TTC549 (cell line): ENCODE measurements around the gene EMCN.
"Not testable (repeated sequence)": the region's sequence is repeated elsewhere in the genome, so short reads cannot be mapped to it uniquely, and the experiment has no call there.

Source experiments
- FAIRE-seq: peaks from 2 replicates; lab custom pipeline; 2012; peaks lifted over from hg19 to GRCh38; lab: Jason Lieb, UNC

The EMCN gene

DNA sequence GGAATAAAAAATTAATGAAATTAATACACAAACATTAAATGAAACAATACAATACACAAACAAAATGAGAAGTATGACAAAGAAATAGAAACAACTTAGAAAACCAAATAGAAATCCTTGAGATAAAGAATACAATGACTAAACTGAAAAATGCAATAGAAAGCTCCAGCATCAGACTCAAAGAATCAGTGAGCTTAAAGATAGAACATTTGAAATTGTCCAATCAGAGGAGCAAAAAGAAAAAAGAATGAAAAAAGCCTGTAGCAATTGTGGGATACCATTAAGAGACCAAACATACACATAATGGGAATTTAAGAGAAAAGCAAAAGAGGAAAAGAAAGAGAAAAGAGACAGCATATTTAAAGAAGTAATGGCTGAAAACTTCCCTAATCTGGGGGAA lies 25.7 kb downstream of the EMCN start:
- FAIRE-seq: no peak

DNA sequence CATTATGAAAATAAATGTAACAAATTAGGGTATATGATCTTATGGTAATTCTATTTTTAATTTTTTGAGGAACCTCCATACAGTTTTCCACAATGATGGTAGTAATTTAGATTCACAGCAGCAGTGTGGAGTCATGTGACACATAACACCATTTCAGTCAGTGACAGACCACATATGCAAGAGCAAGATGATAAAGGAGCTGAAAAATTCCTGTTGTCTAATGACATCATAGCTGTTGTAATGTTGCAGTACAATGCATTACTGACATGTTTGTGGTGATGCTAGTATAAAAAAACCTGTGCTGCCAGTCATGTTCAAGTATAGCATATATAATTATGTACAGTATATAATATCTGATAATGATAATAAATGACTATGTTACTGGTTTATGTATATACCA lies 28.5 kb downstream of the EMCN start:
- FAIRE-seq: no peak

DNA sequence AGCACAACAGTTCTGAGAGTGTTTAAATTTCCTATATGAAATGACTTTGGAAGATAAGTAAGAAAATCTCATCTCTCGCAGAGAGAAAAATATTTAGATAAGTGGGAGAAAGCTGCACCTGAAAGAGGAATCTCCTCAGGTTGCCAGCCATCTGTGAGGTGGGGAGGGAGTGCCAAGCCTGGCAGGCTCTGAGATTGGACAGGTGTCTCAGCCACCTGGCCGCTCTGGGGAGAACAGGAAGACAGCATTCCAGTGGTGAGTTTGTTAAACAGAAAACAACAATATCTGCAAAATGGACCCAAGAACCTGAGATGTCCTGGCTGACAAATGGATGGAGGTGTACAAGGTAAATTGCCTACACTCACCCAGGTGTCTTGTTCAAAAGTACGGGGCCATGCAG lies 31.3 kb downstream of the EMCN start:
- FAIRE-seq: no peak

DNA sequence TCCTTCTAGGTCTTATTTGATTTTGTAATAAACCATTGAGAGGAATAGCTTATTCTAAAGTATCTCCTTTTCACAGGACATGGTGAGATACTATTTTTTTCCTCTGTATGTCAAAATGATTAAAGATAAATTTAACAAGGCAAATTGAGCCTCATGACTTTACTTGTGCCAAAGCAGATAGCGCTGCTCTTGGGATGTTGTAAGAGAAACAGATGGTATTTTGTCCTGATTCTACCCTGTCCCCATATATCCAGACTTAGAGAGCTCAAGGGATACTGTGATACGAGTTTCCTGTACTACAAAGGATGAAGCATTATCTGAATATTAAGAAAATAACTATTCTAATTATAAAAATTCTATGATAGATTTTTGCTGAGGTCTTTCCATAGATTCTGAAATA lies 34.0 kb downstream of the EMCN start:
- no peak for FAIRE-seq

DNA sequence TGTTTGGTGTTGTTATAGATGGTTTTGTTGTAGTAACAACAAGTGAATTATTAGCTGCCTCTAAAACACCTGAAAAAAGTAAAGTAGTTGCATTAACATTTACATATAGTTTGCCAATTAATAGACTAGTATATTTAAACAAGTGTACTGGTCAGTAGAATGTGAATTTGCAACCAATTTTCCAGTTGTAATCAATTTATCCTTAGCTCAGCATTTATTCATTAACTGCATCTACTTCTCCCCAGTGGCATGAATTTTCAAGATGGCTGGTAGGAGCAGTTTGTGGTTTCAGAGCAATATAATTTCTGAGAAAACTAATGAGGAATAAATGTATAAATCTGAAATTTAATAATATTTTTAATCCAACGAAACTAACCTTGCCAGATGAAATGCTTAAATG lies 37.9 kb downstream of the EMCN start:
- FAIRE-seq: no peak

DNA sequence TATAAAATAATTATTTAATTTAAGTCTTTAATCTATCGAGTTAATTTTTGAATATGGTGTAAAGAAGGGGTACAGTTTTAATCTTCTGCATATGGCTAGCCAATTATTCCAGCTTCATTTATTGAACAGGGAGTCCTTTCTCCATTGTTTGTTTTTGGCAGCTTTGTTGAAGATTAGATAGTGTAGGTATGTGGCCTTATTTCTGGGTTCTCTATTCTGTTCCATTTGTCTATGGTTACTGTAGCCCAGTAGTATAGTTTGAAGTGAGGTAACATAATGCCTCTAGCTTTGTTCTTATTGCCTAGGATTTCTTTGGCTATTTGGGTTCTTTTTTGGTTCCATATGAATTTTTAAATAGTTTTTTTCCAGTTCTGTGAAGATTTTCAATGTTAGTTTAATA lies 48.3 kb downstream of the EMCN start:
- FAIRE-seq: no peak

DNA sequence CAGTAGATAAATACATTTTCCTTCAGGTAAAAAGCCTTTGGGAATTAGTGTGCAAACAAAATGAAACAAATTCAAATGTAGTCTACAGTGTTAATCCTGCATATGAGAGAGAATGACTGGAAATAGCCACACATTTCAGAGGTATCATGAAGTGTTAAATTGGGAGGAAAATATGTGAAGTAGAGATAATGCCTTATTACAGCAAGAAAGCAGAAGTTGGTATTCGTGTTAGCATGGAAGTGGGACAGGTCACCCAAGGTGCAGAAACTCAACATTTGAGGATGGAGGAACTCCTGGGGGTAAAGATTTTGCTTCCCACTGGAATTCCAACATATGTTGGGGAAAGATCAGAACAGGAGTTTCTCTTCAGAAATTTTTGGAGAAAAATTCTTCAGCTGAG lies 51.3 kb downstream of the EMCN start:
- FAIRE-seq: no peak

DNA sequence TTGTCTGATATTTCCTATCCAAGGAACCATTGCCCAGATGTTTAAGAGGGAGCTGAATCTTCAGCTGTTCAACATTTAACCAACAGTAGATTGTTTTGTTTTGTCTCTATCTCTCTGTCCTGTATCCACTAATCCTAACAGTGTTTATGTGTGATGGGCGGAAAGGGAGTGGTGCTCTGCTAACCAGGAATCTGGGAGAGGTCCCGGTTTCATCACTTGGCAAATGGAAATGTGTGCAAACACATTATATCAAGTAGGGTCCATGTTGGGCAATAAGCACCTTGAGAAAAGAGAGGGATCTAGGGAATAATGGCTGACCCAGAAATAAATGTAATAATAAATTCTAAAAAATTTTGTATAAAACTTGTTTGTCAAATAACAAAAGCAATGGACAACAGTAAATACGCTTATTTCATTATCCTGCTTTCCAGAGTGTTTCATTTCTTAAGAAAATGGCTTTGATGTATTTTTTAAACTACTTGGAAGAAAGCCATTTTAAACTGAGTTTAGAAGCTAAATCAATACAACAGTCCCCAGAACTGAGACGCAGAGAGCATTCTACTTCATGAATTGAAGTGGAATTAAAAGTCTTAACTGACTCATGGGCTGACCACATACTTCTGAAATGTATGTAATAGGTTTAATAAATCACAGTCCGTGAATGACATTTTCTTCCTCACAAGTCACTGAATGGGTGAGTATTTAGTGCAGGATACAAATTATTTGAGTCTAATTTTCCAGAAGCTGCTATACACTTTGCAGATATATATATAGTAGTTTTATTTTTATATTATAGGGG lies 55.8 kb downstream of the EMCN start:
- FAIRE-seq: no peak

DNA sequence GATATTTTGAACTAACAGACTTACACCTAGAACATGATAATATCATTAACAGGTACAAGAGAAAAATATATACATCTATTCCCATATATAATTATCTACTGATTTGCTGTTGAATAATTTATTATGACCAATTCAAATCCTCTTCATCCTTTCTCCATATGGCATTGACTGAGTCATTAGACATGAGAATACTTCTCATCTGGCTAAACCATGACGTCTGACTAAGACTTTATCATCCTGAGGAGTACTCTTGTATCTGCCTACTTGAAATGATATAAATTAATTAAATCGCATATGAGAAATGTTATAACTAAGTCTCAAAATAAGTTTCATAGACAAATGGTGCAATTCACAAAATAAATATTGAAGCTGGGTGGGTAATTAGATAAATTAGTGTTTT lies 67.4 kb downstream of the EMCN start:
- no peak for FAIRE-seq

DNA sequence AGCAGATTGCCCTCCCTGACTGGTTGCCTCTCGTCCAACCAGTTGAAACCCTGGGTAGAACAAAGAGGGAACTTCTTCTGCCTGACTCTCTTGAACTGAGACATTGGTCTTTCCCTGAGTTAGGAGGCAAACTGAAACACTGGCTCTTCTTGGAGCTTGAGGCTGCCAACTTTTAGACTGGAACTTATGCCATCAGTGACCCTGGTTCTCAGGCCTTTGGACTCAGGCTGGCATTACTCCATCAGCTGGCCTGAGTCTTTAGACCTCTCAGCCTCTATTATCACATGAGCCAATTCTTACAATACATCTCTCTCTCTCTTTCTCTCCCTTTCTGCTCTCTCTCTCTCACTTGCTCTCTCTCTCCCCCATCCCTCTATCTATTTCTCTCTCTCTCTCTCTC lies 86.4 kb downstream of the EMCN start:
- FAIRE-seq: no peak

DNA sequence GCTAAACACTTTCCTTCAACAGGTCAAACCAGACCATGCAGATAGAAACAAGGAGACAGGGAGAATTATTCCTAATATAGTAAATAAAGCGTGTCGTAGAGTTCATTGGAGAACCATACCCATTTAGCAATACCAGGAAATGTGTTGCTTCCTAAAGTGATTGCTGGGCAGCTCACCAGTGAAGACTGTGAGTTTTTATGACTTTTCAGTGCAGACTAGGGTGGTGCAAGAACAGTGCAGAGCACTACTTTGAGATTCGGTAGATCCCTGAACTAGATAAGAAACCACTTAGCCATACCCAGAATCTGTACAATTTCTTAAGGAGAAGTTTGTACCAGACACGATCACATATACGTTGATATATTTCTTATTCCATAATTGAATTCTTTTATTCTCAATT lies 87.4 kb downstream of the EMCN start:
- FAIRE-seq: no peak

DNA sequence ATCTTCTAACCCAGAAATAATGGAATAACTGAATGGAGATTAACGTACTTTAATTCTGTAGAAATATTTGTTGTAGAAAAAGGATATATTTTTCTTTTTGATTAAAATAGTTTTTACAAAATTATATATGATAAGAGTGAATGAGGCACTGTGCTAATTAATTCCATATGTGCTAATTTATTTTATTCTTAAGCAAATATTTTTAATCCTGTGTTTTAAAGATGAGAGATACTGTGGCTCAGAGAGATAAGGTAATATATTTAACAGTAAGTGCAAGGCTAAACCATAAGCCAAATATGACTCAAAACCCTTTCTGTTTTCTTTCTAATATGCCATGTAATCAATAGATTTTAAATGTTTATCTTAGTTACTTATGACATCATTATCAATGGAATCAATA lies 88.2 kb downstream of the EMCN start:
- no peak for FAIRE-seq

DNA sequence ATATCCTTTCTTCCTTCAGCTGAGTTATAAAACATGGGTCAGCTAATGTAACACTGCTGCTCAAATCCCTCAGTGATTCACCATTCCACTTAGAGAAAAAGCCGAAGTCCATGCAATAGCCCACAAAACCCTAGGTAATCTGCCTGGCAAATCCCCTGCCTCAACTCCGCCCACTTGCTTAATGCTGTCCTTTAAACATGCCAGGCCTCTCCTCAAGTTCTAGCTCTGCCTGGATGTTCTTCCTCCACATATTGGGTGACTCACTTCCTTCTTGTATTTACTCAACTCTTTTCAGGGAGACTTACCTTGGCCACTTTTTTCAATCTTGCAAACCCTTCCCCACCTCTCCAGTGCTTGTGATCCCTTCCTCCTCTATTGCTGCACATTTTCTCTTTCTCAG lies 89.8 kb downstream of the EMCN start:
- FAIRE-seq: no peak

DNA sequence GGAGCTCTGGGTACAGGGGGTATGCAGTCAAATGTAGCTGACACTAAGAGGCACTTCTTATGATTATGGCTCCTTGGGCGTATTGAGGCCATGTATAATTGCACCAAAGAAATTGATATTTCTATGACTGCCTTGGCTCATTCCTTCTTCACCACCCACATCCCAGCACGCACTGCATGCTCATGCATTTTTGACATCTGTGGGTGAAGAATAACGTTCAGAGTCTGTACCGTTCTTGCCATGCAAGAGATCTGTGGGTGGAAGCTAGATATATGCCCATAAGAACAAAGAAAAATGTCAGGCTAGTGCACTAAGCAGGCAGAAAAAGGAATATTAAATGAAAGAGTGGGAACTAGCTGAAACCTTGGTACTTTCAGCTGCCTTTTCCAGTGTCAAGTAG lies 93.4 kb downstream of the EMCN start:
- FAIRE-seq: no peak

DNA sequence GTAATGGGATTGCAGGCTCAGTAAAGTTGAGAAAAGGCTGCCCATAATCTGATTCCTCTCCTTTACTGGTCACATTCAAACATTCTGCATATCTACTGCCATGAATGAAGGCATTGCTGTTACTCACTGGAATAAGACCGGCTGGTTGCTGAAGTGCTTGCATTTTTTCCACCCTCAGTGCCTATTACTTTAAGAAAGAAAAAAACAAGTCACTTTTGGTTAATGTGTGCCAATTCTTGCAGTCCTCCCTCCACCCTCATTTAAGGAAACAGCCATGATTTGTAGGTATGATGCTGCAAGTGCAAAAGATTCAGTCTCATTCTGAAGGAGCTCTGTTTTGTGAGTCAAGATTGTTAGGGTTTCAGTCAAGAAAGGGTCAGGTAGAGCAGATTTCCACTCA lies 94.9 kb downstream of the EMCN start:
- FAIRE-seq: no peak

DNA sequence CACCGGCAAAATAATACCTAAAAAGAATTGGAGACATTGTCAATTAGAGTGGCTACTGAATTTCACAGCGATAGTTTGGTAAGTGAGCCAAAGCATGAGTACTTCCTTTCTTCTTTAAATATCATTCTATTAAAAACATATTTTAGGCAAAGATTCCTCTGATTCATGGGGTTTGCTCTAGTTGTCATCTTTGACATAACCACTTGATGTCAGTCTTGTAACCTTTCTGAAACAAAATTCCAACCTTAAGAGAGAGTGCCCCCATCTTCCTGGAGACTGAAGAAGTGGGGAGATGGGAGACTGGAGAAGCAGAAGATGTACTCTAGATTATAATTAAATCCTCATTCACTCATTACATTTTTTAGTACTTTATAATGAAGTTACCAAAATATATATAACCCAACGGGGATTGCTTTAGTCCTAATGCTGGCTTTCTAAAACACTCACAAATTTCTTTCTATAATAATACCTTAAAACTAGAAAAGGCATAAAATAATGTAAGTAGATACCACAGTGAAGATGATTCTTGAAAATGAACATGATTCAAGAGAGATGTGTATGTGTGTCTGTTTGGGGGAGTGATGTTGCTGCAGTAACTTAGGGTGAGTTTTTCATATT lies 96.4 kb downstream of the EMCN start:
- FAIRE-seq: no peak

DNA sequence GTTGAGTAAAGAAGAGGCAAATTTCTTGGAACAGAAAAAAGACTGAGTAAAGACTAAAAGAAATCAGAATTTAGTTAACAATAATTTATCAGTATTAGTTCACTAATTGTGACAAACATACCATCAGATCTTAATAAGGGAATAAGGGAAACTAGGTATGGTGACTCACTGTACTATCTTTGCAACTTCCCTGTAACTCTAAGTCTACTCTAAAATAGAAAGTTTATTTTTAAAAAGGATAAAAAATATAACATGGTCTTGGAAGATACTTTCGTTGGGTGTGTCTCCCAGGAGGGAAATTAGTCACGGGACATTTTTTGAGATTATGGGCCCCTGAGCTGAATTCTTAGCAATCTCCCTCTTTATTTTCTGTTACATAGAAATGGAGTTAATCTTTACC lies 97.3 kb downstream of the EMCN start:
- FAIRE-seq: no peak

DNA sequence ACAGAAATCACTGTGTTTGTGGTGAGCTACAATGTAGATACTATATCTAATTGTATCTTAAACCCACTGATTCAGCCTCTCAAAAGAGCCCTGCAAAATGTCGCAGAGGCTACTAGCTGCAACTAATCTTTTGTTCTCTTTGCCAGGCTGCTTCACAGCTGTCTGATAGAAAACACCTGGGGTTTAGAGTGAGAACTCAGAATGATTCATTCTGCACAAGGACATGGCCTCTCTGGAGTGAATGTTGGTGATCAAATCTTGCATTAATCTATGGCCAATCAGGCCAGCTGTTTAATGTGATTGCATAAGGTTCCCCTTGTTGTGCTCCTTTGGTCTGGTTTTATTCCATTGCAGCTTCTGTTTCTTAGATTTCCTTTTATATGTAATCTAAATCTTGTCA lies 100.3 kb downstream of the EMCN start:
- FAIRE-seq: no peak

DNA sequence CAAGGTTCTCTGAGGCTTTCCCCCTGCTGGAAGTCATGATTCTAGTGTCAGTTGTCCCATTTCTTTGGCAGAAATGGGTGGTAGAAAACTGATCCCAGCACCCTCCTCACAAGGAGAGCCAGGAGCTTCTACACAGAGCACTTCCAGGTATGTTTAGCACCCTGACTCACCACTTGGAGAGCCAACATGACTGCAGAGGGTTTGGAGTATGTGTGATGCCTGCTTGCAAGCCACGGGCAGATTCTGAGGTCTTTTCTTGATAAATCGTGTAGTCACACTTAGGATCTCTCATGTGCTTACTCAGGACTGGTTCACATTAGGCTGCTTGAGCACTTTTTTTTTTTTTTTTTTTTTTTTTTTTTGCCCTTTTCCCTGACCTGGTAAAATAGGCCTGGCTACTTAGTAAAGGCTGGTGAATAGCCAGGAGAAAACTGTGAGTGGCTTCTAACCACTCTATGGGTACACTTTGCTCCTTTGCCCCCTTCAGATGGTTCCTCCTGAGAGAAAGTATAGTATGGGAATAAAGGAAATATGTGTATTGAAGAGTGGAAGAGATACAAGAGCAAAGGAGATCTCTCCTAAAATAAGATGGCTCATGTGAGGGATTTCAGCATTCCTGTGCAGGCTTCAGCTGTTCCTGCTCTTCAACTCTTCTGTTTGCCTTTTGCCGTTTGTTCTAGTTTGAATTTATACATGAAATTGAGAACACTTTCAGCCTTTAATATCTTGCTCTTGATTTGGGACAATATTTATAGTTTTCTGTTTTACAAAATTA lies 103.6 kb downstream of the EMCN start:
- no peak for FAIRE-seq

DNA sequence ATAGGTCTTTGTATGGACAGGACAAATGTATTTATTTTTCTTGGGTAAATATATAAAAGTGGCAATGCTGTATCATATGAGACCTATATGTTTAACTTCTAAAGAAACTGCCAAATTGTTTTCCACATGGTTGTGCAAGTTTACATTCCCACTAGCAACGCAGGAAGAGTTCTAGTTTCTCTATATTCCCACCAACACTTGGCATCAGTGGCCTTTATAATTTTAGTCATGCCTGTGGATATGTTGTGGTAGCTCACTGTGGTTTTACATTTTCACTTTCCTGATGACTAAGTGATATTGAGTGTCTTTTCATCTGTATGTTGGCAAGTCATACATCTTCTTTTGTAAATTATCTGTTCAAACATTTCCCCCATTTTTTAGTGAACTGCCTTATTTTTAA lies 126.0 kb downstream of the EMCN start:
- no peak for FAIRE-seq

DNA sequence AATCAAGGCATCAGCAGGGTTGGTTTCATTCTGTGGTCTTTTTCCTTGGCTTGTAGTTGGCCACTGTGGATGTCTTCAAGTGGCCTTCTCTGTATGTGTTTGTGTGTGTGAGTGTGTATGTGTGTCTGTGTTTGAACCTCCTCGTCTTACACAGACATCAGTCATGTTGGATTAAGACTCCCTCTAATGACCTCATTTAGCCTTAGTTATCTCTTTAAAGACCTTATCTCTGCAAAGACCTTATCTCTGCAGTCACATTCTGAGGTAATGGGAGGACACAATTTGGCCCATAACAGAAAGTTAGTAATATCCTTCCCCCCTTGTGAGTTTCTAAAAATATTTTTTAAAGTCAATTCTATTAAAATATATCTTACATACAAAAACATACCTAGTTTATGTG lies 126.7 kb downstream of the EMCN start:
- FAIRE-seq: no peak

DNA sequence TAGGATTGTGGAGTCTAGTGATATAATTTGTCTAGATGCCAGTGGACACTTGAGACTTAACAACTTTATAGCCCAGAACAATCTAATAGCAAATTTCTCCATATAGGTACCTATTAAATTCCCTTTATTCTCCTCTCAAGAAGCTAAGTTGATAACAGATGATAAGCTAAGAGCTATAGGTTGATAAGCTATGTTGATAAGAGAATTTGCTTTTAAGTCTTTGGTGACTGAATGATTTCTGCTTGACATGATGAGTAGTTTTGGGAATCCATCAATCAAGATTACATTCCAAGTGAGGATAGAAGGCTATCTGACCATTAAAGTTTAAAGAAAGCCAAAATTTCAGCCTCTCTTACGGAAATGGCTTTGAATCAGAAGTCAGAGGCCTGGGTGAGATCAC lies 131.6 kb downstream of the EMCN start:
- FAIRE-seq: no peak

DNA sequence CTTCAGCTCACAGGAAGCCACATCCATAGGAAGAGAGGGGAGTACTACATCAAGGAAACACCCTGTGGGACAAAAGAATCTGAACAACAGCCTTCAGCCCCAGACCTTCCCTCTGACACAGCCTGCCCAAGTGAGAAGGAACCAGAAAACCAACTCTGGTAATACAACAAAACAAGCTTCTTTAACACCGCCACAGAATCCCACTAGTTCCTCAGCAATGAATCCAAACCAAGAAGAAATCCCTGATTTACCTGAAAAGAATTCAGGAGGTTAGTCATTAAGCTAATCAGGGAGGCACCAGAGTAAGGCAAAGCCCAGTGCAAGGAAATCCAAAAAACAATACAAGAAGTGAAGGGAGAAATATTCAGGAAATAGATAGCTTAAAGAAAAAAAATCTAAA lies 137.4 kb downstream of the EMCN start:
- not testable (repeated sequence) for FAIRE-seq
